K562 (cell line): ENCODE results near the gene SVEP1. TPM values are rescaled to one million over a fixed set of nuclear protein-coding genes. Genes with fewer than 3 reads are reported as not detected.

Experiments used
- ATAC-seq: fragments of 200-7000 bp; cut with Tn5 transposase; 3 replicates; pipeline ENCODE4 v1.9.1; 2020; ENCODE audit warnings: moderate library complexity
- BruUV-seq: library from RNA; stranded (reverse); fragments of 400-500 nt; replicated peaks from 2 replicates; lab custom pipeline; 2021; lab: Mats Ljungman, UMichigan
- CTCF ChIA-PET: fragments of 300-600 bp; formaldehyde crosslinking; extraction: SDS; loops from one replicate; lab custom pipeline; 2021; ENCODE audit warnings: low intra/inter-chr PET ratio; lab: Yijun Ruan, JAX
- POLR2A ChIA-PET: fragments of 300-600, 350-650 bp; sonication (Branson Sonifier 250); formaldehyde crosslinking; extraction: SDS; loops from one replicate; lab custom pipeline; 2021; ENCODE audit warnings: antibody characterized with exemption, inconsistent platforms; lab: Yijun Ruan, JAX
- DNase-seq, 4 experiments: peaks; one replicate each; pipeline versions ENCODE4 v3.0.0 to v3.0.0-alpha.2; 2011 to 2018; ENCODE audit warnings: low spot score in 3 of 4, mixed read lengths in 3 of 4; ENCODE audit errors: extremely low read depth in 1 of 4
- FAIRE-seq: peaks from 2 replicates; lab custom pipeline; 2011; peaks lifted over from hg19 to GRCh38; lab: Jason Lieb, UNC
- H2AFZ ChIP-seq: 2 replicates; pipeline ENCODE4 v1.6.0; 2011; ENCODE audit warnings: low read depth, low read length, control low read depth, inconsistent platforms
- H3K27ac ChIP-seq: fragments of 200-600 bp; 3 replicates; pipeline ENCODE4 v1.8.0; 2011; ENCODE audit warnings: low read depth, mild to moderate bottlenecking, control low read depth, inconsistent platforms, low read length, moderate library complexity, mixed read lengths; ENCODE audit errors: extremely low read depth
- H3K27me3 ChIP-seq, 2 experiments: fragments of 300-600 bp in 1 of 2; 2 replicates in 1 of 2; 3 replicates in 1 of 2; pipeline versions ENCODE4 v1.6.0 to v1.8.0; 2011; ENCODE audit warnings: inconsistent platforms in 2 of 2, low read length in 2 of 2, mild to moderate bottlenecking in 1 of 2, mixed read lengths in 1 of 2, moderate library complexity in 1 of 2; ENCODE audit not compliant: control insufficient read depth in 2 of 2, insufficient read depth in 2 of 2
- H3K36me3 ChIP-seq: fragments of 300-600 bp; 3 replicates; pipeline ENCODE4 v1.8.0; 2011; ENCODE audit warnings: mild to moderate bottlenecking, low read length, inconsistent platforms; ENCODE audit not compliant: control insufficient read depth, insufficient read depth
- H3K4me1 ChIP-seq, 2 experiments: fragments of 200-600 bp in 1 of 2; replicated peaks in 1 of 2; 2 replicates in 1 of 2; 3 replicates in 1 of 2; pipeline versions ENCODE4 v1.5.1 to v1.8.0; 2011; ENCODE audit warnings: inconsistent platforms in 2 of 2, low read length in 2 of 2, mild to moderate bottlenecking in 1 of 2, mixed read lengths in 1 of 2, moderate library complexity in 1 of 2; ENCODE audit not compliant: control insufficient read depth in 2 of 2, insufficient read depth in 2 of 2
- H3K4me2 ChIP-seq: 2 replicates; pipeline ENCODE4 v1.6.1; 2011; ENCODE audit warnings: low read length, control low read depth, inconsistent platforms, mixed read lengths; ENCODE audit not compliant: insufficient read depth
- H3K4me3 ChIP-seq: fragments of 200-600 bp; sonication (generic), shearing (Covaris generic); 2 replicates; pipeline ENCODE4 v1.5.1; 2016; ENCODE audit warnings: control low read depth, inconsistent platforms
- H3K79me2 ChIP-seq: fragments of 200-600 bp; 3 replicates; pipeline ENCODE4 v1.8.0; 2011; ENCODE audit warnings: low read length, inconsistent platforms; ENCODE audit not compliant: control insufficient read depth, insufficient read depth
- H3K9ac ChIP-seq, 2 experiments: 2 replicates each; pipeline versions ENCODE4 v1.6.0 to v1.6.1; 2011; ENCODE audit warnings: low read depth in 2 of 2, low read length in 2 of 2, control low read depth in 1 of 2, inconsistent platforms in 1 of 2, mild to moderate bottlenecking in 1 of 2, mixed read lengths in 1 of 2; ENCODE audit not compliant: insufficient read depth in 1 of 2
- H3K9me1 ChIP-seq: one replicate; pipeline ENCODE4 v1.6.0; 2011; ENCODE audit warnings: inconsistent platforms, mild to moderate bottlenecking, low read length, moderate library complexity; ENCODE audit not compliant: control insufficient read depth, insufficient read depth
- H3K9me3 ChIP-seq: replicated peaks from 2 replicates; pipeline ENCODE4 v1.5.1; 2011; ENCODE audit warnings: low read depth, low read length, inconsistent platforms; ENCODE audit not compliant: control insufficient read depth, insufficient read depth
- H4K20me1 ChIP-seq: replicated peaks from 2 replicates; pipeline ENCODE4 v1.6.1; 2011; ENCODE audit warnings: low read length, inconsistent platforms, mixed read lengths; ENCODE audit not compliant: control insufficient read depth, insufficient read depth
- CHD4 ChIP-seq: fragments of 200-600 bp; sonication (generic); IDR thresholded peaks from 3 replicates; pipeline ENCODE4 v1.6.1; 2012; ENCODE audit warnings: low read depth, mild to moderate bottlenecking, mixed read lengths, low read length, inconsistent platforms; ENCODE audit not compliant: insufficient read depth, insufficient replicate concordance, poor library complexity, severe bottlenecking
- ETS2 ChIP-seq: IDR thresholded peaks from 2 replicates; pipeline ENCODE4 v1.6.1; 2016; ENCODE audit warnings: borderline replicate concordance, missing genetic modification characterization, mild to moderate bottlenecking, moderate library complexity, missing compliant biosample characterization; ENCODE audit not compliant: poor library complexity, severe bottlenecking
- GABPB2 ChIP-seq: fragments of 250-450 bp; sonication (Bioruptor Pico); conservative IDR thresholded peaks from 2 replicates; pipeline ENCODE4 v1.5.1; 2021; ENCODE audit warnings: mild to moderate bottlenecking
- MED1 ChIP-seq: sonication (generic); formaldehyde crosslinking; IDR thresholded peaks from 2 replicates; pipeline ENCODE4 v1.8.1; 2023; ENCODE audit warnings: missing genetic modification reagents, borderline replicate concordance
- MXI1 ChIP-seq: IDR thresholded peaks from 2 replicates; pipeline ENCODE4 v1.6.1; 2011; ENCODE audit warnings: low read depth, mild to moderate bottlenecking, improper control_type of control experiment, low read length
- NCOR1 ChIP-seq: fragments of 450-650 bp; IDR thresholded peaks from 2 replicates; pipeline ENCODE4 v1.6.1; 2016; ENCODE audit warnings: mild to moderate bottlenecking, moderate library complexity
- NFIC ChIP-seq: fragments of 450-650 bp; IDR thresholded peaks from 2 replicates; pipeline ENCODE4 v1.6.1; 2017; ENCODE audit warnings: mild to moderate bottlenecking, inconsistent platforms
- TAL1 ChIP-seq: fragments of 450-650 bp; IDR thresholded peaks from 2 replicates; pipeline ENCODE4 v1.6.1; 2016; ENCODE audit warnings: mild to moderate bottlenecking
- TEAD4 ChIP-seq, 2 experiments: sonication (generic) in 1 of 2; formaldehyde crosslinking in 1 of 2; IDR thresholded peaks; 2 replicates each; pipeline versions ENCODE4 v1.6.1 to v1.8.0; 2012 to 2022; ENCODE audit warnings: borderline replicate concordance in 1 of 2, inconsistent platforms in 1 of 2, low read length in 1 of 2, mild to moderate bottlenecking in 1 of 2, missing genetic modification reagents in 1 of 2
- TRIM24 ChIP-seq, 2 experiments: fragments of 450-650 bp; IDR thresholded peaks; 2 replicates each; pipeline ENCODE4 v1.6.1; 2016
- ZNF217 ChIP-seq: sonication (generic); formaldehyde crosslinking; IDR thresholded peaks from 2 replicates; pipeline ENCODE4 v1.8.0; 2022; ENCODE audit warnings: mild to moderate bottlenecking, missing genetic modification reagents
- WGBS: fragments of 100-300 bp; shearing (Covaris generic); methylation state at CpG from one replicate; pipeline ENCODE4 v1.1.6; 2016; ENCODE audit warnings: low coverage, mixed read lengths; ENCODE audit not compliant: insufficient coverage; ENCODE audit errors: missing lambda C conversion rate; 5-methylcytosine and 5-hydroxymethylcytosine counted together
- in situ Hi-C: fragments of 300-500 bp; cut with MboI; formaldehyde crosslinking; loops from 4 replicates; pipeline ENCODE4 v1.15.0; 2018; ENCODE audit warnings: inconsistent platforms, mixed read lengths
- intact Hi-C: fragments of 100-400 bp; cut with micrococcal nuclease; formaldehyde crosslinking; loops from 2 replicates; pipeline ENCODE4 v1.14.2; 2022
- polyA plus RNA-seq, 8 experiments: library from polyadenylated mRNA; depleted of rRNA in 4 of 8; stranded (reverse) in 5 of 8; unstranded in 3 of 8; fragments of >200 nt; fragmentation: Nextera tagmentation in 2 of 8; fragmentation: Illumina TruSeq in 1 of 8; extraction: Ambion mirVana in 2 of 8; extraction: Trizol in 1 of 8; gene quantifications; 2 replicates each; pipeline versions ENCODE4 v1.2.1 to v1.2.3, GENCODE V29; 2011 to 2014; ENCODE audit warnings: inconsistent platforms in 1 of 8, missing spikeins in 1 of 8
- total RNA-seq, 7 experiments: library from RNA; depleted of rRNA in 6 of 7; stranded (reverse); fragments of >200 nt in 6 of 7; fragmentation: Illumina TruSeq in 2 of 7; extraction: Trizol in 2 of 7; gene quantifications; 2 replicates each; pipeline versions ENCODE4 v1.2.1 to v1.2.3, GENCODE V29; 2011 to 2021; ENCODE audit warnings: low replicate concordance in 1 of 7
- TF ChIP-seq, protein P1 (sequence below), 2 experiments: IDR thresholded peaks in 1 of 2; conservative IDR thresholded peaks in 1 of 2; 2 replicates each; pipeline ENCODE4 v1.6.1; 2016; ENCODE audit warnings: low read depth in 2 of 2, mild to moderate bottlenecking in 1 of 2, missing compliant biosample characterization in 1 of 2, missing genetic modification characterization in 1 of 2, moderate library complexity in 1 of 2
- TF ChIP-seq, protein P2 (sequence below), 2 experiments: IDR thresholded peaks; 2 replicates each; pipeline ENCODE4 v1.6.1; 2012; ENCODE audit warnings: improper control_type of control experiment in 2 of 2, low read depth in 2 of 2, low read length in 2 of 2, borderline replicate concordance in 1 of 2
- TF ChIP-seq, protein P3 (sequence below), 2 experiments: IDR thresholded peaks; 2 replicates each; pipeline ENCODE4 v1.6.1; 2011; ENCODE audit warnings: borderline replicate concordance in 1 of 2, control low read depth in 1 of 2, low read depth in 1 of 2, low read length in 1 of 2, mild to moderate bottlenecking in 1 of 2, mixed read lengths in 1 of 2, moderate library complexity in 1 of 2; ENCODE audit not compliant: insufficient read depth in 1 of 2, insufficient read length in 1 of 2, poor library complexity in 1 of 2, severe bottlenecking in 1 of 2; ENCODE audit errors: extremely low read depth in 1 of 2

Gene SVEP1
- total and polyA plus RNA-seq, 9 of the 15 experiments (the other 6 are each of a cell fraction or from before 2014, with no cell fraction given), result 0.20 to 0.84 (median 0.43) TPM

DNA sequence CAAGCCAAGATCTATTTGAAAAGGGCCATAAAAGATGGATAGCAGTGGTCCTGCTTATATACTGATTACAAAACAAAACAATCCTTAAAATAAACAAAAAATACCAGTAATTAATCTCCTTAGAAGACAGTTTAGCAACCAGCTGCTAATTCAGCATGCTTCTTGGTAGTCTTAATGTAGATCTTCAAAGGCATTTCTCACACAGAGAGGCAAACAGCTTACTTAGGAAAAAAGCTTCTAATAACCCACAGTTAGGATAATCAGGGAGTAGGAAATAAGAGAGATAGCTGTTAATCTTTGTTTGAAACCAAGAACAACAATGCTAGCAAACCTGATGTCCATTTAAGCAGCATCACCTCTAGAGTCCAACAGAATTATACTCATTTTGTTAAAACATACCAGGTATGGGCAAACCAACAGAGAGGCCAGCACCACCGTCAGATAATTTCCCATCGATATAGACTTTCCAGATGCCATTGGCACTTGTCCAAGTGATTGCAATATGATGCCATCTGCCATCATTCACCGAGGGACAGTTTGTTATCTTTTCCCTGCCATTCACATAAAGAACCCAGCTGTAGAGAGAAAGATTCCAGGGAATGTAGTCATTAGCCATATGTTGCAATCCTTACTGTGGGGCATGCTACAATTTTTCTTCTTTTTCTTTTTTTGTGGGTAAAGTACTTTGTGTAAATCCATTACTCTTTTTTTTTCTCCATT is 136.2 kb downstream of the SVEP1 start:
- ATAC-seq (no peak), DNase-seq (no peak), FAIRE-seq (no peak)
- H3K36me3 ChIP-seq, result no peaks in the 10 kb centered on the region
- H3K9me1 ChIP-seq, result no peaks in the 10 kb centered on the region
- WGBS, result 2% methylated on average over 3 of the region's 3 CpGs
- H3K4me1 ChIP-seq, result no peaks in the 10 kb centered on the region; a peak in 1 of 5 replicates
- no peak overlapping the region for H3K4me2 ChIP-seq
- no peak overlapping the region for H3K4me3 ChIP-seq
- POLR2A ChIA-PET, result no interaction called here
- H3K9ac ChIP-seq, result no peak overlapping the region
- in situ Hi-C loops (no loop called here), intact Hi-C loops (no loop called here)
- BruUV-seq, result no TSS peak
- peaks cover 2 to 5% of the 10 kb centered on the region in 2 experiments; a peak in 2 of 5 replicates for H3K27me3 ChIP-seq
- H3K79me2 ChIP-seq, result no peaks in the 10 kb centered on the region
- no peak overlapping the region for H2AFZ ChIP-seq
- CTCF ChIA-PET, result no interaction called here
- H3K27ac ChIP-seq, result no peak overlapping the region
- no peaks in the 10 kb centered on the region for H3K9me3 ChIP-seq
- no peaks in the 10 kb centered on the region for H4K20me1 ChIP-seq
- TF ChIP-seq, protein P1, sequence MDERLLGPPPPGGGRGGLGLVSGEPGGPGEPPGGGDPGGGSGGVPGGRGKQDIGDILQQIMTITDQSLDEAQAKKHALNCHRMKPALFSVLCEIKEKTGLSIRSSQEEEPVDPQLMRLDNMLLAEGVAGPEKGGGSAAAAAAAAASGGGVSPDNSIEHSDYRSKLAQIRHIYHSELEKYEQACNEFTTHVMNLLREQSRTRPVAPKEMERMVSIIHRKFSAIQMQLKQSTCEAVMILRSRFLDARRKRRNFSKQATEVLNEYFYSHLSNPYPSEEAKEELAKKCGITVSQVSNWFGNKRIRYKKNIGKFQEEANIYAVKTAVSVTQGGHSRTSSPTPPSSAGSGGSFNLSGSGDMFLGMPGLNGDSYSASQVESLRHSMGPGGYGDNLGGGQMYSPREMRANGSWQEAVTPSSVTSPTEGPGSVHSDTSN (CRISPR knock-in tag; IDR thresholded peaks at IDR 0.05; ENCODE audit: low read depth), result no peak
- TF ChIP-seq, protein P1 (tag; conservative IDR thresholded peaks at IDR 0.05; ENCODE audit: low read depth), result peak; percentile 26; the same call in 1 of the 2 replicates
- TF ChIP-seq TRIM24 (IDR thresholded peaks at IDR 0.05), result peak in 1 of 2 experiments; percentile 14; a peak in 1 of 4 replicates
- peak; percentile 35 for TF ChIP-seq TAL1
- TF ChIP-seq, protein P2, sequence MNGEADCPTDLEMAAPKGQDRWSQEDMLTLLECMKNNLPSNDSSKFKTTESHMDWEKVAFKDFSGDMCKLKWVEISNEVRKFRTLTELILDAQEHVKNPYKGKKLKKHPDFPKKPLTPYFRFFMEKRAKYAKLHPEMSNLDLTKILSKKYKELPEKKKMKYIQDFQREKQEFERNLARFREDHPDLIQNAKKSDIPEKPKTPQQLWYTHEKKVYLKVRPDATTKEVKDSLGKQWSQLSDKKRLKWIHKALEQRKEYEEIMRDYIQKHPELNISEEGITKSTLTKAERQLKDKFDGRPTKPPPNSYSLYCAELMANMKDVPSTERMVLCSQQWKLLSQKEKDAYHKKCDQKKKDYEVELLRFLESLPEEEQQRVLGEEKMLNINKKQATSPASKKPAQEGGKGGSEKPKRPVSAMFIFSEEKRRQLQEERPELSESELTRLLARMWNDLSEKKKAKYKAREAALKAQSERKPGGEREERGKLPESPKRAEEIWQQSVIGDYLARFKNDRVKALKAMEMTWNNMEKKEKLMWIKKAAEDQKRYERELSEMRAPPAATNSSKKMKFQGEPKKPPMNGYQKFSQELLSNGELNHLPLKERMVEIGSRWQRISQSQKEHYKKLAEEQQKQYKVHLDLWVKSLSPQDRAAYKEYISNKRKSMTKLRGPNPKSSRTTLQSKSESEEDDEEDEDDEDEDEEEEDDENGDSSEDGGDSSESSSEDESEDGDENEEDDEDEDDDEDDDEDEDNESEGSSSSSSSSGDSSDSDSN (IDR thresholded peaks at IDR 0.05; ENCODE audit: borderline replicate concordance in 1 of 2, low read depth in 2 of 2, low read length in 2 of 2), result no peak
- no peak for TF ChIP-seq ZNF217 (CRISPR knock-in tag)
- TF ChIP-seq TEAD4 (IDR thresholded peaks at IDR 0.05; ENCODE audit: low read length), result peak; percentile 52; the same call in 1 of the 2 replicates
- no peak for TF ChIP-seq TEAD4 (CRISPR knock-in tag; IDR thresholded peaks at IDR 0.05; ENCODE audit: borderline replicate concordance)
- no peak for TF ChIP-seq ETS2 (tag)
- TF ChIP-seq CHD4, result no peak
- TF ChIP-seq, protein P3, sequence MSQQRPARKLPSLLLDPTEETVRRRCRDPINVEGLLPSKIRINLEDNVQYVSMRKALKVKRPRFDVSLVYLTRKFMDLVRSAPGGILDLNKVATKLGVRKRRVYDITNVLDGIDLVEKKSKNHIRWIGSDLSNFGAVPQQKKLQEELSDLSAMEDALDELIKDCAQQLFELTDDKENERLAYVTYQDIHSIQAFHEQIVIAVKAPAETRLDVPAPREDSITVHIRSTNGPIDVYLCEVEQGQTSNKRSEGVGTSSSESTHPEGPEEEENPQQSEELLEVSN (IDR thresholded peaks at IDR 0.05; ENCODE audit: borderline replicate concordance in 1 of 2, extremely low read depth in 1 of 2, insufficient read depth in 1 of 2, insufficient read length in 1 of 2, low read depth in 1 of 2, low read length in 1 of 2, poor library complexity in 1 of 2, severe bottlenecking in 1 of 2), result no peak
- peak; percentile 75 for TF ChIP-seq NFIC
- TF ChIP-seq NCOR1, result no peak
- TF ChIP-seq MED1 (CRISPR knock-in tag), result no peak
- TF ChIP-seq GABPB2, result no peak
- TF ChIP-seq MXI1, result no peak
